SK-N-SH (cell line): ENCODE results near the gene METTL15. TPM values are rescaled to one million over a fixed set of nuclear protein-coding genes. Genes with fewer than 3 reads are reported as not detected.

Experiments
- CTCF ChIA-PET: fragments of 300-600, 350-600 bp; formaldehyde crosslinking; extraction: SDS; loops from one replicate; lab custom pipeline; 2021; lab: Yijun Ruan, JAX
- POLR2A ChIA-PET: fragments of 350-600 bp; sonication (Branson Sonifier 250); formaldehyde crosslinking; extraction: SDS; loops from one replicate; lab custom pipeline; 2020; ENCODE audit warnings: antibody characterized with exemption, inconsistent platforms; lab: Yijun Ruan, JAX
- DNase-seq: peaks from one replicate; pipeline ENCODE4 v3.0.0; 2012
- H2AFZ ChIP-seq: fragments of 200-600 bp; sonication (generic); 2 replicates; pipeline ENCODE4 v1.8.1; 2016; ENCODE audit warnings: antibody characterized with exemption, mild to moderate bottlenecking, low read depth
- H3F3A ChIP-seq: fragments of 200-600 bp; sonication (generic); replicated peaks from 2 replicates; pipeline ENCODE3; 2016; ENCODE audit warnings: antibody characterized with exemption, mild to moderate bottlenecking; ENCODE audit not compliant: insufficient read depth
- H3K27ac ChIP-seq, 2 experiments: fragments of 200-500 bp in 1 of 2; fragments of 200-600 bp in 1 of 2; sonication (Bioruptor generic) in 1 of 2; sonication (generic), shearing (Covaris generic) in 1 of 2; 2 replicates each; pipeline versions ENCODE4 v1.5.1 to v1.6.1; 2014 to 2016; ENCODE audit warnings: low read depth in 2 of 2, inconsistent platforms in 1 of 2, low read length in 1 of 2, mild to moderate bottlenecking in 1 of 2, mixed read lengths in 1 of 2
- H3K27me3 ChIP-seq: fragments of 200-600 bp; sonication (generic), shearing (Covaris generic); 2 replicates; pipeline ENCODE4 v1.6.1; 2016; ENCODE audit warnings: mixed run types; ENCODE audit not compliant: insufficient read depth
- H3K36me3 ChIP-seq, 2 experiments: fragments of 200-500 bp in 1 of 2; fragments of 200-600 bp in 1 of 2; sonication (Bioruptor generic) in 1 of 2; sonication (generic) in 1 of 2; replicated peaks in 1 of 2; 2 replicates each; pipeline versions ENCODE3 to v1.5.1; 2014 to 2016; ENCODE audit warnings: low read length in 1 of 2, mild to moderate bottlenecking in 1 of 2; ENCODE audit not compliant: insufficient read depth in 2 of 2, control insufficient read depth in 1 of 2
- H3K4me1 ChIP-seq, 2 experiments: fragments of 200-500 bp in 1 of 2; fragments of 200-600 bp in 1 of 2; sonication (Bioruptor generic) in 1 of 2; sonication (generic), shearing (Covaris generic) in 1 of 2; 2 replicates each; pipeline versions ENCODE4 v1.5.1 to v1.6.1; 2014 to 2016; ENCODE audit warnings: low read depth in 1 of 2, low read length in 1 of 2, mixed run types in 1 of 2; ENCODE audit not compliant: insufficient read depth in 2 of 2, control insufficient read depth in 1 of 2
- H3K4me2 ChIP-seq: fragments of 200-600 bp; sonication (generic), shearing (Covaris generic); 2 replicates; pipeline ENCODE4 v1.6.1; 2017; ENCODE audit warnings: mixed run types
- H3K4me3 ChIP-seq, 2 experiments: fragments of 200-500 bp in 1 of 2; fragments of 200-600 bp in 1 of 2; sonication (Bioruptor generic) in 1 of 2; sonication (generic), shearing (Covaris generic) in 1 of 2; 2 replicates each; pipeline versions ENCODE4 v1.5.1 to v1.8.1; 2014 to 2016; ENCODE audit warnings: low read depth in 2 of 2, inconsistent platforms in 1 of 2, low read length in 1 of 2, mild to moderate bottlenecking in 1 of 2, mixed read lengths in 1 of 2, moderate library complexity in 1 of 2
- H3K79me2 ChIP-seq: fragments of 200-600 bp; sonication (generic); 2 replicates; pipeline ENCODE4 v1.8.1; 2017; ENCODE audit warnings: mild to moderate bottlenecking; ENCODE audit not compliant: insufficient read depth
- H3K9ac ChIP-seq: fragments of 200-600 bp; sonication (generic); 2 replicates; pipeline ENCODE4 v1.6.1; 2017; ENCODE audit warnings: mixed run types
- H3K9me2 ChIP-seq: fragments of 200-600 bp; sonication (generic); 2 replicates; pipeline ENCODE4 v1.6.1; 2017; ENCODE audit warnings: mixed run types
- H3K9me3 ChIP-seq: fragments of 200-600 bp; sonication (generic); 2 replicates; pipeline ENCODE4 v1.6.1; 2017; ENCODE audit warnings: mixed run types, mild to moderate bottlenecking, moderate library complexity
- H4K20me1 ChIP-seq: fragments of 200-600 bp; sonication (generic); 2 replicates; pipeline ENCODE4 v1.6.1; 2017; ENCODE audit warnings: mild to moderate bottlenecking, mixed run types; ENCODE audit not compliant: insufficient read depth
- CHD2 ChIP-seq: fragments of 150-350 bp; IDR thresholded peaks from 2 replicates; pipeline ENCODE4 v1.6.1; 2018; ENCODE audit warnings: low read length; ENCODE audit not compliant: partially characterized antibody
- CTCF ChIP-seq: fragments of 200-600 bp; sonication (generic); IDR thresholded peaks from 2 replicates; pipeline ENCODE4 v1.6.1; 2017; ENCODE audit warnings: antibody characterized with exemption, mild to moderate bottlenecking, moderate library complexity
- ELF1 ChIP-seq: IDR thresholded peaks from 2 replicates; pipeline ENCODE4 v1.4.0; 2012
- FOSL2 ChIP-seq: IDR thresholded peaks from 2 replicates; pipeline ENCODE4 v1.4.0; 2012; ENCODE audit warnings: low read depth, mild to moderate bottlenecking, moderate library complexity, borderline replicate concordance
- FOXJ3 ChIP-seq: sonication (generic); formaldehyde crosslinking; IDR thresholded peaks from 2 replicates; pipeline ENCODE4 v1.5.1; 2020; ENCODE audit warnings: mild to moderate bottlenecking, missing genetic modification reagents
- GATA2 ChIP-seq: sonication (generic); formaldehyde crosslinking; IDR thresholded peaks from 2 replicates; pipeline ENCODE4 v1.5.0; 2020; ENCODE audit warnings: mild to moderate bottlenecking, missing genetic modification reagents
- IRF3 ChIP-seq: fragments of 150-350 bp; IDR thresholded peaks from 2 replicates; pipeline ENCODE4 v1.6.1; 2016; ENCODE audit warnings: mild to moderate bottlenecking, low read depth, low read length
- JUND ChIP-seq: IDR thresholded peaks from 2 replicates; pipeline ENCODE4 v1.4.0; 2012
- MEF2A ChIP-seq: IDR thresholded peaks from 2 replicates; pipeline ENCODE4 v1.4.0; 2012; ENCODE audit warnings: low read depth, borderline replicate concordance
- MXI1 ChIP-seq: IDR thresholded peaks from 2 replicates; pipeline ENCODE4 v1.6.1; 2012; ENCODE audit warnings: mild to moderate bottlenecking, low read depth, low read length, improper control_type of control experiment
- NFIC ChIP-seq: IDR thresholded peaks from 2 replicates; pipeline ENCODE4 v1.4.0; 2012; ENCODE audit warnings: borderline replicate concordance
- RAD21 ChIP-seq: IDR thresholded peaks from 2 replicates; pipeline ENCODE4 v1.6.1; 2012; ENCODE audit warnings: mild to moderate bottlenecking, low read length
- REST ChIP-seq: IDR thresholded peaks from 2 replicates; pipeline ENCODE4 v1.6.1; 2012; ENCODE audit warnings: mild to moderate bottlenecking, low read depth, low read length, moderate library complexity
- RFX5 ChIP-seq: IDR thresholded peaks from 2 replicates; pipeline ENCODE4 v1.6.1; 2012; ENCODE audit warnings: mild to moderate bottlenecking, improper control_type of control experiment, low read length
- TCF12 ChIP-seq: IDR thresholded peaks from 2 replicates; pipeline ENCODE4 v1.4.0; 2012
- TEAD4 ChIP-seq: IDR thresholded peaks from 2 replicates; pipeline ENCODE4 v1.4.0; 2012; ENCODE audit warnings: mild to moderate bottlenecking, borderline replicate concordance; ENCODE audit not compliant: insufficient read depth
- USF2 ChIP-seq: fragments of 150-350 bp; IDR thresholded peaks from 2 replicates; pipeline ENCODE4 v1.6.1; 2017; ENCODE audit warnings: antibody characterized with exemption, low read length, low read depth, borderline replicate concordance
- YY1 ChIP-seq: IDR thresholded peaks from 2 replicates; pipeline ENCODE4 v1.4.0; 2012; ENCODE audit warnings: low read depth, mild to moderate bottlenecking
- WGBS: methylation state at CpG from one replicate; pipeline ENCODE4 v1.1.6; 2017; ENCODE audit warnings: low lambda C conversion rate; 5-methylcytosine and 5-hydroxymethylcytosine counted together
- polyA plus RNA-seq, 3 experiments: library from polyadenylated mRNA; depleted of rRNA; stranded (reverse); fragments of >200 nt; gene quantifications; 2 replicates each; pipeline ENCODE4 v1.2.3, GENCODE V29; 2012
- TF ChIP-seq, protein P1 (sequence below): IDR thresholded peaks from 2 replicates; pipeline ENCODE4 v1.4.0; 2012; ENCODE audit warnings: low read depth

Gene METTL15
- polyA plus RNA-seq, 1 of the 3 experiments (the other 2 are of a cell fraction), result 4.7 TPM

- Histone ChIP-seq H3K27ac (peak overlapping the region in 1 of 2 experiments; percentile 88; a peak in 2 of 4 replicates), H3F3A (peaks cover 56% of the 10 kb centered on the region), H3K4me3 (no peak overlapping the region; a peak in 1 of 4 replicates), H4K20me1 (no peaks in the 10 kb centered on the region), H3K79me2 (peaks cover 49% of the 10 kb centered on the region; the same call in 1 of the 2 replicates), H3K9me3 (no peaks in the 10 kb centered on the region), H3K9ac (no peak overlapping the region), H3K4me1 (peaks cover 0 to 30% of the 10 kb centered on the region in 2 experiments; a peak in 2 of 4 replicates), H3K9me2 (no peaks in the 10 kb centered on the region), H3K36me3 (peaks cover 15 to 44% of the 10 kb centered on the region in 2 experiments), H2AFZ (no peak overlapping the region), H3K4me2 (peak overlapping the region; percentile 45; the same call in 1 of the 2 replicates), H3K27me3 (no peaks in the 10 kb centered on the region)
- ChIA-PET POLR2A (no interaction called here), CTCF (interaction anchor here (1.0 to 2.1 kb wide), 2 partner anchors 10 to 14 kb away, joined by 3 to 6 read pairs; no protein-coding TSS in a partner anchor)
- 91% methylated on average over 5 of the region's 5 CpGs for WGBS
- no peak for DNase-seq
- TF ChIP-seq FOSL2 (no peak), IRF3 (no peak)
Measured at GRCh38 chr11:28089378-28089777, 18.8 kb upstream of the METTL15 start.

DNA sequence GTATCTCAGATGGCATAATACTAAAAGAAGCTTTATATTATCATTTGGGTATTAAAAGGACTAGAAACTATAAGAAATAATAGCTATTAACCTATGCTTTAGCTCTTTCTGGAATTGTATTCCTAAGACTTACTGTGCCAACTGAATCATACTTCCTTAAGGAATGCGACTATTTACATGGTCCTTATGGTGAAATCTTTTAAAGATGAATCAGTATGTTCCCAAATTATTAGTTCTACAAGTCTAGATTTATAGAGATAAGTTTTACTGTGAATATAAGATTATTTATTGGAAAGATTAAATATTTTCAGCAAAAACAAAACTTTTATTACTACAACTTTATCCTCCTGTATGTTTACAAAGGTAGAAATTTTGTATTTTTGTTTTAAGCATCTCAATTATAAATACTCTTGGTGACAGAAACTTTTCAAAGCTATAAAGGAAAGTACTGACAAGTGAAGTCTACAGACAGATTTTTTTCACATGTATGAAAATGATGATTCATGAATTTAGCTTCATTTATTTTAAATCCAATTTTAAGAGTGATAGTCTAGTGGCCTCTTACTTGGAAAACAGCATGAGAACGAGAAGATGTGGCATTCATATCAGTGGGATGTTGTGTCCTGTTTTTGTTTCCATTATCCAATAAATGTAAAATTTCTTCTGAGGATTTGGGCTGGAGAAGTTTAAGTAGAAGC, 18.0 kb upstream of the METTL15 start:
- POLR2A ChIA-PET, result no interaction called here
- 24% methylated on average over 2 of the region's 2 CpGs for WGBS
- TF ChIP-seq GATA2 (CRISPR knock-in tag) (no peak), NFIC (peak; percentile 34; the same call in 1 of the 2 replicates), MXI1 (no peak), TEAD4 (0 out of 2 replicates have a peak, but pooled peaks have one; percentile 39), RAD21 (no peak), REST (no peak), RFX5 (no peak), CTCF (no peak), TCF12 (peak; percentile 36; the same call in 1 of the 2 replicates), FOXJ3 (CRISPR knock-in tag) (no peak), MEF2A (no peak), USF2 (no peak), ELF1 (no peak), JUND (peak; percentile 40; the same call in 1 of the 2 replicates), YY1 (no peak), CHD2 (no peak)
- TF ChIP-seq, protein P1, sequence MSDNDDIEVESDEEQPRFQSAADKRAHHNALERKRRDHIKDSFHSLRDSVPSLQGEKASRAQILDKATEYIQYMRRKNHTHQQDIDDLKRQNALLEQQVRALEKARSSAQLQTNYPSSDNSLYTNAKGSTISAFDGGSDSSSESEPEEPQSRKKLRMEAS, result no peak

More for the DNA sequence above, 18.0 kb upstream of the METTL15 start:
- Histone ChIP-seq H3K9me2 (no peaks in the 10 kb centered on the region), H3K36me3 (peaks cover 12 to 44% of the 10 kb centered on the region in 2 experiments), H3K4me2 (peak overlapping the region; percentile 45), H3K27ac (peak overlapping the region; percentile 47 to 88; a peak in 3 of 4 replicates), H3K9ac (peak overlapping the region; percentile 32; the same call in 1 of the 2 replicates), H4K20me1 (no peaks in the 10 kb centered on the region), H3F3A (peaks cover 56% of the 10 kb centered on the region), H2AFZ (no peak overlapping the region; the same call in 1 of the 2 replicates), H3K9me3 (no peaks in the 10 kb centered on the region), H3K79me2 (peaks cover 49% of the 10 kb centered on the region; the same call in 1 of the 2 replicates), H3K27me3 (no peaks in the 10 kb centered on the region), H3K4me3 (0 out of 4 replicates have a peak overlapping the region, but pooled peaks of 1 of the 2 experiments have one; percentile 13), H3K4me1 (peaks cover 0 to 31% of the 10 kb centered on the region in 2 experiments; a peak in 3 of 4 replicates)
- CTCF ChIA-PET, result interaction anchor here (1.0 to 2.1 kb wide), 2 partner anchors 11 to 15 kb away, joined by 3 to 6 read pairs; no protein-coding TSS in a partner anchor
- no peak for DNase-seq
